Measurements from ENCODE around the gene NRDE2. TPM values are rescaled to one million over a fixed set of nuclear protein-coding genes. Genes with fewer than 3 reads are reported as not detected.

NRDE2 gene
- polyA plus RNA-seq, 4 donors = 11.2 to 20.0 (median 16.3) TPM

- FAIRE-seq (no peak), DNase-seq (peak in 1 of 2 donors; percentile 77)
- Histone ChIP-seq H3K27me3 (ENCODE audit: control insufficient read depth in 3 of 3, insufficient read depth in 3 of 3, low read length in 3 of 3) (no peaks in the 10 kb centered on the region), H3K4me3 (ENCODE audit: low read depth in 1 of 3, low read length in 3 of 3) (no peak overlapping the region), H3K27ac (ENCODE audit: low read depth in 1 of 3, low read length in 2 of 3) (no peak overlapping the region), H3K36me3 (ENCODE audit: control insufficient read depth in 3 of 3, insufficient read depth in 2 of 3, low read depth in 1 of 3, low read length in 3 of 3) (no peaks in the 10 kb centered on the region), H3K9me3 (ENCODE audit: control insufficient read depth in 2 of 2, insufficient read depth in 1 of 2, low read depth in 1 of 2, low read length in 1 of 2) (no peaks in the 10 kb centered on the region), H3K4me1 (ENCODE audit: control insufficient read depth in 3 of 3, insufficient read depth in 2 of 3, low read depth in 1 of 3, low read length in 2 of 3) (peaks cover 0 to 10% (median 0%) of the 10 kb centered on the region in 3 donors)
- 21 to 57% (median 33%) methylated on average over 2 of the region's 2 CpGs for WGBS, 3 donors
Measured at GRCh38 chr14:90336985-90337384, 5.2 kb upstream of the NRDE2 start.

- WGBS, 3 donors = 84 to 94% (median 92%) methylated on average over 3 of the region's 3 CpGs
- H3K27ac ChIP-seq (ENCODE audit: low read depth in 1 of 3, low read length in 2 of 3) = no peak overlapping the region
Measured at GRCh38 chr14:90336401-90336800, 4.7 kb upstream of the NRDE2 start.

GRCh38 chr14:90332271-90332584 is 487 bp upstream of the NRDE2 start:
- Histone ChIP-seq H3K27ac (ENCODE audit: low read depth in 1 of 3, low read length in 2 of 3) (peak overlapping the region; percentile 62 to 83 (median 74)), H3K4me3 (ENCODE audit: low read depth in 1 of 3, low read length in 3 of 3) (peak overlapping the region in 2 of 3 donors; percentile 67 to 78), H3K27me3 (ENCODE audit: control insufficient read depth in 3 of 3, insufficient read depth in 3 of 3, low read length in 3 of 3) (no peaks in the 10 kb centered on the region), H3K36me3 (ENCODE audit: control insufficient read depth in 3 of 3, insufficient read depth in 2 of 3, low read depth in 1 of 3, low read length in 3 of 3) (peaks cover 0 to 7% (median 0%) of the 10 kb centered on the region in 3 donors), H3K9me3 (ENCODE audit: control insufficient read depth in 2 of 2, insufficient read depth in 1 of 2, low read depth in 1 of 2, low read length in 1 of 2) (no peaks in the 10 kb centered on the region), H3K4me1 (ENCODE audit: control insufficient read depth in 3 of 3, insufficient read depth in 2 of 3, low read depth in 1 of 3, low read length in 2 of 3) (peaks cover 2 to 19% (median 4%) of the 10 kb centered on the region in 3 donors)
- WGBS, 3 donors = 25 to 37% (median 36%) methylated on average over 6 of the region's 6 CpGs
- no peak for FAIRE-seq
- DNase-seq = no peak

More at GRCh38 chr14:90336401-90336800, 4.7 kb upstream of the NRDE2 start:
- Histone ChIP-seq H3K36me3 (ENCODE audit: control insufficient read depth in 3 of 3, insufficient read depth in 2 of 3, low read depth in 1 of 3, low read length in 3 of 3) (no peaks in the 10 kb centered on the region), H3K9me3 (ENCODE audit: control insufficient read depth in 2 of 2, insufficient read depth in 1 of 2, low read depth in 1 of 2, low read length in 1 of 2) (no peaks in the 10 kb centered on the region), H3K4me1 (ENCODE audit: control insufficient read depth in 3 of 3, insufficient read depth in 2 of 3, low read depth in 1 of 3, low read length in 2 of 3) (peaks cover 0 to 10% (median 0%) of the 10 kb centered on the region in 3 donors), H3K27me3 (ENCODE audit: control insufficient read depth in 3 of 3, insufficient read depth in 3 of 3, low read length in 3 of 3) (no peaks in the 10 kb centered on the region), H3K4me3 (ENCODE audit: low read depth in 1 of 3, low read length in 3 of 3) (no peak overlapping the region)
- DNase-seq (no peak), FAIRE-seq (no peak)

GRCh38 chr14:90330203-90331196 is 1.2 kb downstream of the NRDE2 start:
- DNase-seq = peak; percentile 12 to 29
- 86 to 94% (median 90%) methylated on average over 15 of the region's 15 CpGs for WGBS, 3 donors
- Histone ChIP-seq H3K27me3 (ENCODE audit: control insufficient read depth in 3 of 3, insufficient read depth in 3 of 3, low read length in 3 of 3) (no peaks in the 10 kb centered on the region), H3K4me3 (ENCODE audit: low read depth in 1 of 3, low read length in 3 of 3) (peak overlapping the region in 2 of 3 donors; percentile 67 to 78), H3K4me1 (ENCODE audit: control insufficient read depth in 3 of 3, insufficient read depth in 2 of 3, low read depth in 1 of 3, low read length in 2 of 3) (peaks cover 2 to 10% (median 4%) of the 10 kb centered on the region in 3 donors), H3K36me3 (ENCODE audit: control insufficient read depth in 3 of 3, insufficient read depth in 2 of 3, low read depth in 1 of 3, low read length in 3 of 3) (peaks cover 0 to 9% (median 0%) of the 10 kb centered on the region in 3 donors), H3K27ac (ENCODE audit: low read depth in 1 of 3, low read length in 2 of 3) (peak overlapping the region in 1 of 3 donors; percentile 82), H3K9me3 (ENCODE audit: control insufficient read depth in 2 of 2, insufficient read depth in 1 of 2, low read depth in 1 of 2, low read length in 1 of 2) (no peaks in the 10 kb centered on the region)
- no peak for FAIRE-seq

GRCh38 chr14:90321891-90322290 is 9.8 kb downstream of the NRDE2 start:
- peaks cover 0 to 7% (median 3%) of the 10 kb centered on the region in 3 donors for H3K36me3 ChIP-seq (ENCODE audit: control insufficient read depth in 3 of 3, insufficient read depth in 2 of 3, low read depth in 1 of 3, low read length in 3 of 3)
- DNase-seq (peak in 1 of 2 donors; percentile 45), FAIRE-seq (no peak)
- no peak overlapping the region for H3K4me3 ChIP-seq (ENCODE audit: low read depth in 1 of 3, low read length in 3 of 3)
- peak overlapping the region in 2 of 3 donors; percentile 10 to 70 for H3K27ac ChIP-seq (ENCODE audit: low read depth in 1 of 3, low read length in 2 of 3)
- no peaks in the 10 kb centered on the region for H3K9me3 ChIP-seq (ENCODE audit: control insufficient read depth in 2 of 2, insufficient read depth in 1 of 2, low read depth in 1 of 2, low read length in 1 of 2)
- no peaks in the 10 kb centered on the region for H3K27me3 ChIP-seq (ENCODE audit: control insufficient read depth in 3 of 3, insufficient read depth in 3 of 3, low read length in 3 of 3)
- peaks cover 0 to 5% (median 0%) of the 10 kb centered on the region in 3 donors for H3K4me1 ChIP-seq (ENCODE audit: control insufficient read depth in 3 of 3, insufficient read depth in 2 of 3, low read depth in 1 of 3, low read length in 2 of 3)
- WGBS, 3 donors = 49 to 61% (median 60%) methylated on average over 4 of the region's 4 CpGs

- H3K36me3 ChIP-seq (ENCODE audit: control insufficient read depth in 3 of 3, insufficient read depth in 2 of 3, low read depth in 1 of 3, low read length in 3 of 3) = peaks cover 2 to 20% (median 5%) of the 10 kb centered on the region in 3 donors
- FAIRE-seq (no peak), DNase-seq (no peak)
- no peak overlapping the region for H3K27ac ChIP-seq (ENCODE audit: low read depth in 1 of 3, low read length in 2 of 3)
- no peak overlapping the region for H3K4me3 ChIP-seq (ENCODE audit: low read depth in 1 of 3, low read length in 3 of 3)
- H3K4me1 ChIP-seq (ENCODE audit: control insufficient read depth in 3 of 3, insufficient read depth in 2 of 3, low read depth in 1 of 3, low read length in 2 of 3) = peaks cover 0 to 5% (median 0%) of the 10 kb centered on the region in 3 donors
- WGBS, 3 donors = 92 to 93% (median 93%) methylated on average over 6 of the region's 6 CpGs
- H3K9me3 ChIP-seq (ENCODE audit: control insufficient read depth in 2 of 2, insufficient read depth in 1 of 2, low read depth in 1 of 2, low read length in 1 of 2) = no peaks in the 10 kb centered on the region
- H3K27me3 ChIP-seq (ENCODE audit: control insufficient read depth in 3 of 3, insufficient read depth in 3 of 3, low read length in 3 of 3) = no peaks in the 10 kb centered on the region
Measured at GRCh38 chr14:90319634-90320541, 11.9 kb downstream of the NRDE2 start.

GRCh38 chr14:90319173-90319572 is 12.6 kb downstream of the NRDE2 start:
- no peak for DNase-seq
- H3K9me3 ChIP-seq (ENCODE audit: control insufficient read depth in 2 of 2, insufficient read depth in 1 of 2, low read depth in 1 of 2, low read length in 1 of 2) = no peaks in the 10 kb centered on the region
- no peak overlapping the region for H3K27ac ChIP-seq (ENCODE audit: low read depth in 1 of 3, low read length in 2 of 3)
- H3K36me3 ChIP-seq (ENCODE audit: control insufficient read depth in 3 of 3, insufficient read depth in 2 of 3, low read depth in 1 of 3, low read length in 3 of 3) = peaks cover 2 to 24% (median 2%) of the 10 kb centered on the region in 3 donors
- no peak for FAIRE-seq
- H3K4me1 ChIP-seq (ENCODE audit: control insufficient read depth in 3 of 3, insufficient read depth in 2 of 3, low read depth in 1 of 3, low read length in 2 of 3) = peaks cover 0 to 5% (median 0%) of the 10 kb centered on the region in 3 donors
- 89 to 92% (median 90%) methylated on average over 3 of the region's 3 CpGs for WGBS, 3 donors
- no peaks in the 10 kb centered on the region for H3K27me3 ChIP-seq (ENCODE audit: control insufficient read depth in 3 of 3, insufficient read depth in 3 of 3, low read length in 3 of 3)
- H3K4me3 ChIP-seq (ENCODE audit: low read depth in 1 of 3, low read length in 3 of 3) = no peak overlapping the region

GRCh38 chr14:90318016-90318415 is 13.7 kb downstream of the NRDE2 start:
- Histone ChIP-seq H3K36me3 (ENCODE audit: control insufficient read depth in 3 of 3, insufficient read depth in 2 of 3, low read depth in 1 of 3, low read length in 3 of 3) (peaks cover 2 to 30% (median 5%) of the 10 kb centered on the region in 3 donors), H3K4me1 (ENCODE audit: control insufficient read depth in 3 of 3, insufficient read depth in 2 of 3, low read depth in 1 of 3, low read length in 2 of 3) (peaks cover 0 to 3% (median 0%) of the 10 kb centered on the region in 3 donors), H3K27ac (ENCODE audit: low read depth in 1 of 3, low read length in 2 of 3) (no peak overlapping the region), H3K4me3 (ENCODE audit: low read depth in 1 of 3, low read length in 3 of 3) (no peak overlapping the region), H3K27me3 (ENCODE audit: control insufficient read depth in 3 of 3, insufficient read depth in 3 of 3, low read length in 3 of 3) (no peaks in the 10 kb centered on the region), H3K9me3 (ENCODE audit: control insufficient read depth in 2 of 2, insufficient read depth in 1 of 2, low read depth in 1 of 2, low read length in 1 of 2) (no peaks in the 10 kb centered on the region)
- WGBS, 3 donors = 26 to 67% (median 38%) methylated on average over 4 of the region's 4 CpGs
- FAIRE-seq = no peak
- peak in 1 of 2 donors; percentile 49 for DNase-seq
